ENCODE measurements around the gene SFXN2. TPM values are rescaled to one million over a fixed set of nuclear protein-coding genes. Genes with fewer than 3 reads are reported as not detected.

The SFXN2 gene
- total RNA-seq, 4 donors from 2014 or later, result 1.9 to 5.6 (median 3.1) TPM

DNA sequence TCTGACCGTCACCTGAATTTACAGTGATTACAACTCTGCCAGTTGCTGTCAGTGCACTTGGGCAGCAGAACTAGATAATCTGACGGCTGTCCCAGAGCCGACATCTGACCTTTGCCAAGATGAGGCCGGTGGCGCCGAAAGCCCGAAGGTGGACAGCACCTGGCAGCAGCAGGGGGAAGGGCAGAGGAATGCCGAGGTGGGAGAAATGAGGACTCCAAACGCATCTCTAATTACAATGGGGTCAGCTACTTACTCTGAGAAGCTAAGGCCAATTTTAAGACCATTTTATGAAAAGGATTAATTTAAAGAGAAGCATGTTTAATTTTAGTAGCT is 36.4 kb upstream of the SFXN2 start:
- H3K9me3 ChIP-seq, result no peaks in the 10 kb centered on the region
- DNase-seq (ENCODE audit: low spot score in 2 of 2), result no peak
- WGBS, result 81% methylated on average over 9 of the region's 9 CpGs
- no peak overlapping the region for H3K27ac ChIP-seq
- H3K36me3 ChIP-seq, result no peaks in the 10 kb centered on the region
- H3K27me3 ChIP-seq, result no peaks in the 10 kb centered on the region
- no peak for TF ChIP-seq POLR2AphosphoS5 (IDR thresholded peaks at IDR 0.05)
- TF ChIP-seq POLR2A (IDR thresholded peaks at IDR 0.05), result no peak
- TF ChIP-seq, protein P1, sequence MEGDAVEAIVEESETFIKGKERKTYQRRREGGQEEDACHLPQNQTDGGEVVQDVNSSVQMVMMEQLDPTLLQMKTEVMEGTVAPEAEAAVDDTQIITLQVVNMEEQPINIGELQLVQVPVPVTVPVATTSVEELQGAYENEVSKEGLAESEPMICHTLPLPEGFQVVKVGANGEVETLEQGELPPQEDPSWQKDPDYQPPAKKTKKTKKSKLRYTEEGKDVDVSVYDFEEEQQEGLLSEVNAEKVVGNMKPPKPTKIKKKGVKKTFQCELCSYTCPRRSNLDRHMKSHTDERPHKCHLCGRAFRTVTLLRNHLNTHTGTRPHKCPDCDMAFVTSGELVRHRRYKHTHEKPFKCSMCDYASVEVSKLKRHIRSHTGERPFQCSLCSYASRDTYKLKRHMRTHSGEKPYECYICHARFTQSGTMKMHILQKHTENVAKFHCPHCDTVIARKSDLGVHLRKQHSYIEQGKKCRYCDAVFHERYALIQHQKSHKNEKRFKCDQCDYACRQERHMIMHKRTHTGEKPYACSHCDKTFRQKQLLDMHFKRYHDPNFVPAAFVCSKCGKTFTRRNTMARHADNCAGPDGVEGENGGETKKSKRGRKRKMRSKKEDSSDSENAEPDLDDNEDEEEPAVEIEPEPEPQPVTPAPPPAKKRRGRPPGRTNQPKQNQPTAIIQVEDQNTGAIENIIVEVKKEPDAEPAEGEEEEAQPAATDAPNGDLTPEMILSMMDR (IDR thresholded peaks at IDR 0.05), result no peak
- TF ChIP-seq EP300 (IDR thresholded peaks at IDR 0.05), result no peak
- no peak overlapping the region for H3K4me3 ChIP-seq
- H3K4me1 ChIP-seq, result peaks cover 49% of the 10 kb centered on the region

DNA sequence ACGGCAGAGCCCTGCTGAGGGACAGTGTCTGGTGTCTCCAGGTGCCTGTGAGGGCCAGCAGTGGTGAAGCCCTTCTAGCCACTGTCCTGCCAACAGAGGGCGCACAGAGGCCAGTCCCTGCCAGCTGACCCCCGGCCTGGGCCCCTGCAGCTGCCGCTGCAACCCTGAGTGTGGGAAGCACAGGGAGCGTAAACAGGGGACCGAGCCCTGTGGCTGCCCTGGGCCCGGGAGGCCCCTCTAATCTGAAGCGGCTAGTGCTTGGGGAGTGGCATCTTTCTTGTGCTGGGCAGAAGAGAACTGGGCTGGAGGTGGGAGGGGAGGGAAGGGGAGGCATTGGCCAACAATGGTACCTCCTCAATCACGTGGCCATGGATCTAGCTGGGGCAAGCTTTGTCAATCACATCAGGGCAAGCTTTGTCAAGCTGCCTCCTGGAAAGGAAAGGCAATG is 35.6 kb upstream of the SFXN2 start:
- DNase-seq (ENCODE audit: low spot score in 2 of 2), result peak in 1 of 2 donors; percentile 65
- Histone ChIP-seq H3K27ac (no peak overlapping the region), H3K4me3 (no peak overlapping the region), H3K9me3 (no peaks in the 10 kb centered on the region), H3K36me3 (no peaks in the 10 kb centered on the region), H3K27me3 (no peaks in the 10 kb centered on the region), H3K4me1 (peaks cover 41% of the 10 kb centered on the region)
- WGBS, result 39% methylated on average over 9 of the region's 9 CpGs
- TF ChIP-seq EP300 (IDR thresholded peaks at IDR 0.05) (no peak), POLR2A (IDR thresholded peaks at IDR 0.05) (no peak), POLR2AphosphoS5 (IDR thresholded peaks at IDR 0.05) (no peak)
- TF ChIP-seq, protein P1 (IDR thresholded peaks at IDR 0.05), result peak in 1 of 2 donors; percentile 27

GRCh38 chr10:102679596-102679995 is 34.8 kb upstream of the SFXN2 start:
- H3K27me3 ChIP-seq, result no peaks in the 10 kb centered on the region
- no peaks in the 10 kb centered on the region for H3K9me3 ChIP-seq
- H3K27ac ChIP-seq, result no peak overlapping the region
- H3K4me3 ChIP-seq, result no peak overlapping the region
- TF ChIP-seq, protein P1 (IDR thresholded peaks at IDR 0.05), result no peak
- TF ChIP-seq POLR2A (IDR thresholded peaks at IDR 0.05) (no peak), POLR2AphosphoS5 (IDR thresholded peaks at IDR 0.05) (no peak), EP300 (IDR thresholded peaks at IDR 0.05) (no peak)
- no peak for DNase-seq (ENCODE audit: low spot score in 2 of 2)
- H3K36me3 ChIP-seq, result no peaks in the 10 kb centered on the region
- H3K4me1 ChIP-seq, result peaks cover 34% of the 10 kb centered on the region
- WGBS, result 98% methylated on average over 3 of the region's 4 CpGs

GRCh38 chr10:102681696-102682095 is 32.7 kb upstream of the SFXN2 start:
- Histone ChIP-seq H3K27me3 (no peaks in the 10 kb centered on the region), H3K4me3 (no peak overlapping the region), H3K27ac (no peak overlapping the region), H3K4me1 (peaks cover 15% of the 10 kb centered on the region), H3K9me3 (no peaks in the 10 kb centered on the region), H3K36me3 (peaks cover 10% of the 10 kb centered on the region)
- DNase-seq (ENCODE audit: low spot score in 2 of 2), result no peak
- TF ChIP-seq, protein P1 (IDR thresholded peaks at IDR 0.05), result no peak
- no peak for TF ChIP-seq POLR2A (IDR thresholded peaks at IDR 0.05)
- TF ChIP-seq EP300 (IDR thresholded peaks at IDR 0.05), result no peak
- no peak for TF ChIP-seq POLR2AphosphoS5 (IDR thresholded peaks at IDR 0.05)
- WGBS, result 83% methylated on average over 5 of the region's 5 CpGs

- WGBS, result 89% methylated on average over 7 of the region's 7 CpGs
- no peaks in the 10 kb centered on the region for H3K9me3 ChIP-seq
- H3K27me3 ChIP-seq, result no peaks in the 10 kb centered on the region
- peaks cover 10% of the 10 kb centered on the region for H3K36me3 ChIP-seq
- H3K4me3 ChIP-seq, result no peak overlapping the region
- TF ChIP-seq POLR2A (IDR thresholded peaks at IDR 0.05), result no peak
- TF ChIP-seq POLR2AphosphoS5 (IDR thresholded peaks at IDR 0.05), result no peak
- no peak for TF ChIP-seq EP300 (IDR thresholded peaks at IDR 0.05)
- TF ChIP-seq, protein P1 (IDR thresholded peaks at IDR 0.05), result no peak
- no peak overlapping the region for H3K27ac ChIP-seq
- H3K4me1 ChIP-seq, result peaks cover 8% of the 10 kb centered on the region
- DNase-seq (ENCODE audit: low spot score in 2 of 2), result peak in 1 of 2 donors; percentile 44
Observed at GRCh38 chr10:102682416-102682815, 32.0 kb upstream of the SFXN2 start.
